ENCODE data around the gene ARL2.

The ARL2 gene

GRCh38 chr11:65069217-65069616 is 55.3 kb downstream of the ARL2 start:
- DNase-seq (ENCODE audit: low read depth): peak; percentile 34
- no peak for TF ChIP-seq CTCF (IDR thresholded peaks at IDR 0.05; ENCODE audit: insufficient read depth, low read depth, low read length, missing control alignments)
- H3K4me3 ChIP-seq (ENCODE audit: low read depth, low read length): no peak overlapping the region

Measured in GM12865 (cell line).